GM18907 (cell line): ENCODE measurements around the gene LAD1.

Experiments
- ATAC-seq: cut with Tn5 transposase; IDR thresholded peaks from one replicate; pipeline ENCODE4 v1.9.1; 2021; ENCODE audit warnings: mild to moderate bottlenecking, moderate library complexity; ENCODE audit not compliant: unreplicated experiment

The LAD1 gene

GRCh38 chr1:201369209-201369608 lies 29.9 kb downstream of the LAD1 start:
- no peak for ATAC-seq

GRCh38 chr1:201366696-201367095 lies 32.4 kb downstream of the LAD1 start:
- ATAC-seq: no peak

GRCh38 chr1:201365251-201365650 lies 33.9 kb downstream of the LAD1 start:
- ATAC-seq: no peak

- no peak for ATAC-seq
Measured at GRCh38 chr1:201364808-201365105, 34.4 kb downstream of the LAD1 start.

GRCh38 chr1:201363467-201363866 lies 35.7 kb downstream of the LAD1 start:
- no peak for ATAC-seq

- no peak for ATAC-seq
Measured at GRCh38 chr1:201362906-201363305, 36.2 kb downstream of the LAD1 start.

GRCh38 chr1:201361652-201362504 lies 37.2 kb downstream of the LAD1 start:
- no peak for ATAC-seq

GRCh38 chr1:201360901-201361651 lies 38.0 kb downstream of the LAD1 start:
- ATAC-seq: no peak

- no peak for ATAC-seq
Measured at GRCh38 chr1:201360486-201360885, 38.6 kb downstream of the LAD1 start.

- ATAC-seq: no peak
Measured at GRCh38 chr1:201359873-201360210, 39.3 kb downstream of the LAD1 start.

GRCh38 chr1:201359031-201359872 lies 39.9 kb downstream of the LAD1 start:
- ATAC-seq: no peak

- ATAC-seq: no peak
Measured at GRCh38 chr1:201358596-201358995, 40.5 kb downstream of the LAD1 start.

- ATAC-seq: no peak
Measured at GRCh38 chr1:201357636-201358348, 41.3 kb downstream of the LAD1 start.

GRCh38 chr1:201357211-201357610 lies 41.9 kb downstream of the LAD1 start:
- no peak for ATAC-seq

GRCh38 chr1:201356701-201357100 lies 42.4 kb downstream of the LAD1 start:
- no peak for ATAC-seq

GRCh38 chr1:201356236-201356635 lies 42.9 kb downstream of the LAD1 start:
- ATAC-seq: no peak

- ATAC-seq: no peak
Measured at GRCh38 chr1:201355471-201355870, 43.7 kb downstream of the LAD1 start.

- no peak for ATAC-seq
Measured at GRCh38 chr1:201354901-201355295, 44.2 kb downstream of the LAD1 start.

- ATAC-seq: no peak
Measured at GRCh38 chr1:201354151-201354900, 44.8 kb downstream of the LAD1 start.
